HEK293T (cell line): Measurements from ENCODE around the gene BPIFB4.

Experiments
- CTCF ChIA-PET: fragments of 350-600 bp; formaldehyde crosslinking; extraction: SDS; loops from one replicate; lab custom pipeline; 2021; ENCODE audit warnings: antibody characterized with exemption, inconsistent platforms; lab: Yijun Ruan, JAX
- POLR2A ChIA-PET: fragments of 350-600 bp; formaldehyde crosslinking; extraction: SDS; loops from one replicate; lab custom pipeline; 2020; ENCODE audit warnings: antibody characterized with exemption, inconsistent platforms; lab: Yijun Ruan, JAX
- DNase-seq: peaks from one replicate; pipeline ENCODE4 v3.0.0; 2012; ENCODE audit warnings: mixed read lengths; ENCODE audit errors: extremely low spot score
- ARNT ChIP-seq: fragments of 450-650 bp; IDR thresholded peaks from 2 replicates; pipeline ENCODE4 v1.6.1; 2017; ENCODE audit warnings: mild to moderate bottlenecking
- BHLHE40 ChIP-seq: fragments of 450-650 bp; IDR thresholded peaks from 2 replicates; pipeline ENCODE4 v1.6.1; 2016; ENCODE audit warnings: mild to moderate bottlenecking, moderate library complexity, borderline replicate concordance
- CTBP1 ChIP-seq: fragments of 450-650 bp; IDR thresholded peaks from 2 replicates; pipeline ENCODE4 v1.6.1; 2016; ENCODE audit warnings: borderline replicate concordance
- ELF4 ChIP-seq: fragments of 450-650 bp; IDR thresholded peaks from 2 replicates; pipeline ENCODE4 v1.6.1; 2017; ENCODE audit warnings: antibody characterized with exemption
- FOXA1 ChIP-seq: fragments of 450-650 bp; IDR thresholded peaks from 2 replicates; pipeline ENCODE4 v1.6.1; 2016; ENCODE audit warnings: mild to moderate bottlenecking
- FOXK2 ChIP-seq: fragments of 450-650 bp; IDR thresholded peaks from 2 replicates; pipeline ENCODE4 v1.6.1; 2016; ENCODE audit warnings: mild to moderate bottlenecking
- FOXM1 ChIP-seq: fragments of 450-650 bp; IDR thresholded peaks from 2 replicates; pipeline ENCODE4 v1.6.1; 2017; ENCODE audit warnings: mild to moderate bottlenecking, borderline replicate concordance
- HDGF ChIP-seq: fragments of 450-650 bp; IDR thresholded peaks from 2 replicates; pipeline ENCODE4 v1.6.1; 2017; ENCODE audit warnings: antibody characterized with exemption, borderline replicate concordance
- L3MBTL2 ChIP-seq: fragments of 450-650 bp; conservative IDR thresholded peaks from 2 replicates; pipeline ENCODE4 v1.6.1; 2016; ENCODE audit warnings: mild to moderate bottlenecking
- LEF1 ChIP-seq: fragments of 450-650 bp; IDR thresholded peaks from 2 replicates; pipeline ENCODE4 v1.6.1; 2017; ENCODE audit warnings: mild to moderate bottlenecking, borderline replicate concordance
- NFRKB ChIP-seq: fragments of 450-650 bp; IDR thresholded peaks from 2 replicates; pipeline ENCODE4 v1.6.1; 2016; ENCODE audit warnings: mild to moderate bottlenecking, moderate library complexity
- SP1 ChIP-seq: fragments of 450-650 bp; IDR thresholded peaks from 2 replicates; pipeline ENCODE4 v1.6.1; 2017
- SUZ12 ChIP-seq: fragments of 450-650 bp; IDR thresholded peaks from 2 replicates; pipeline ENCODE4 v1.6.1; 2016; ENCODE audit warnings: mild to moderate bottlenecking
- TARDBP ChIP-seq: fragments of 450-650 bp; IDR thresholded peaks from 2 replicates; pipeline ENCODE4 v1.6.1; 2016
- ZNF384 ChIP-seq: fragments of 450-650 bp; IDR thresholded peaks from 2 replicates; pipeline ENCODE4 v1.6.1; 2016
- TF ChIP-seq, protein P1 (sequence below): fragments of 450-650 bp; IDR thresholded peaks from 2 replicates; pipeline ENCODE4 v1.6.1; 2016

The BPIFB4 gene

DNA sequence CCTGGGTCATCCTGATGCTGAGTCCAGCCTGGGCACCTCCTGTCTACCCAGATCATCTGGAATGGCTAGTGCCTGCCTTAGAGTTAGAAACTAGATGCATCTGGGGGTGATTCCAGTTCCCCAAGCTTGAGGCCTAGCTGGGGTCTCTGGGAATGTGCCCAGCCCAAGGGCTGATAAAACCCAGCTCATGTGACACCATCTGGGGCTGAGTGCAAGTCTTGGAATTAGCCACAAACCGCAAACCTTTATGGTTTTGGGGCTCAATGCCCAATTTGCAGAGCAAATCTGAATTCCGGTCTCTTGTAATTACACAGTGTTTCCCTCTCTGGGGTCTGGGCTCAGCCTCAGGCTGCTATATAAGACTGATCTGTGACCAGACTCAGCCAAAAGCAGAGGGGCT, at the start of gene BPIFB4:
BPIFB4 (plus strand) TSS at position 385 of the 400 bp plus-strand sequence. CDS start 1,884 bp downstream, outside the sequence.
- TF ChIP-seq ELF4 (no peak), L3MBTL2 (no peak), ARNT (no peak), CTBP1 (no peak), FOXM1 (no peak), BHLHE40 (no peak), LEF1 (no peak), TARDBP (no peak), FOXA1 (no peak), ZNF384 (no peak), SUZ12 (no peak), HDGF (no peak), FOXK2 (no peak), SP1 (no peak), NFRKB (no peak)
- TF ChIP-seq, protein P1, sequence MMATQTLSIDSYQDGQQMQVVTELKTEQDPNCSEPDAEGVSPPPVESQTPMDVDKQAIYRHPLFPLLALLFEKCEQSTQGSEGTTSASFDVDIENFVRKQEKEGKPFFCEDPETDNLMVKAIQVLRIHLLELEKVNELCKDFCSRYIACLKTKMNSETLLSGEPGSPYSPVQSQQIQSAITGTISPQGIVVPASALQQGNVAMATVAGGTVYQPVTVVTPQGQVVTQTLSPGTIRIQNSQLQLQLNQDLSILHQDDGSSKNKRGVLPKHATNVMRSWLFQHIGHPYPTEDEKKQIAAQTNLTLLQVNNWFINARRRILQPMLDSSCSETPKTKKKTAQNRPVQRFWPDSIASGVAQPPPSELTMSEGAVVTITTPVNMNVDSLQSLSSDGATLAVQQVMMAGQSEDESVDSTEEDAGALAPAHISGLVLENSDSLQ: no peak
- ChIA-PET CTCF (interaction anchor here (1.3 kb wide), 1 partner anchor 17 kb away, joined by 4 read pairs; no protein-coding TSS in a partner anchor), POLR2A (no interaction called here)
- DNase-seq: no peak

DNA sequence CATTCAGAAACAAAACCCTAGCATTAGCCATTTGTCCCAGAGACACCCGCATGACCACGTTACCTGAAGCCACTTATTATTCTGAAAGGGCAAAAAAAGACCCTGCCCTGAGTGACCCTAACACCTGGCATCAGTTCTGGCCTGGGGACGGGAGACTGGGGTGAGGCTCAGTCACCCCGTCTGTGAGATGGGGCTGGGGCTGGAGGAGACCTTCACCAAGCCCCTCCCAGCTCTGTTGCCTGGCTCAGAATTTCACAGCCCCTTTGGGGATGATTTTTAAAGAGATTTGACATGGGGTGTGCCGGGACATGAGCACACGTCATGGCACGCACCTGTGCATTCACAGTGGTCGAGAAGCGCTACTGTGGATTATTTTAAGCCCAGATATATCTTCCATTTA, 49.4 kb upstream of the BPIFB4 start:
- no peak for TF ChIP-seq L3MBTL2
- no peak for TF ChIP-seq NFRKB
- no peak for TF ChIP-seq ELF4
- TF ChIP-seq, protein P1: no peak
- no peak for TF ChIP-seq SP1
- no peak for TF ChIP-seq FOXM1
- TF ChIP-seq CTBP1: no peak
- no peak for TF ChIP-seq FOXK2
- TF ChIP-seq ARNT: no peak
- no peak for TF ChIP-seq TARDBP
- TF ChIP-seq HDGF: no peak
- TF ChIP-seq BHLHE40: no peak
- TF ChIP-seq ZNF384: no peak
- no peak for TF ChIP-seq SUZ12
- TF ChIP-seq LEF1: no peak
- TF ChIP-seq FOXA1: no peak
- ChIA-PET CTCF (interaction anchor here (0.6 kb wide), 1 partner anchor 12 kb away, joined by 5 read pairs; no protein-coding TSS in a partner anchor), POLR2A (no interaction called here)

DNA sequence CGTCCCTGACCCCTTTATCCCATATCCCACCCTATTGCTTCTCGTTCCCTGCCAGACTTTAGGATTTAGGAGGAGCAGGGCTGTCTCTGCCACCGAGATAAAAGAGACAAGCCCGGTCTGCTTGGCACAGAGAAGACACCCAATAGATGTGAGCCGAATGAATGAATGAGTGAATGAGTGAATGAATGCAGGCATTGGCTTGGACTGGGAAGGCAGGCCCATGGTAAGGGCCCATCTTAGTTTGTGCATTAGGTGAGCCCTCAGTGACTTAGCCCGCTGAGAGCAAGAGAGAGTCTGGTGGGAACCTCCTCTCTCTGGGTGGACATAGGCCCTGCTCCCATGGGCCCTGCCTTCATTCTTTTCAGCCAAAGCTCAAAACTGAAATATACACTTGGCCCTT, 48.9 kb upstream of the BPIFB4 start:
- CTCF ChIA-PET: interaction anchor here (0.6 kb wide), 1 partner anchor 11 kb away, joined by 5 read pairs; no protein-coding TSS in a partner anchor
- POLR2A ChIA-PET: no interaction called here
- TF ChIP-seq CTBP1 (no peak), ARNT (no peak), L3MBTL2 (no peak), FOXK2 (no peak), NFRKB (no peak), FOXM1 (no peak), BHLHE40 (no peak), HDGF (no peak), ZNF384 (no peak), SP1 (no peak), SUZ12 (no peak), ELF4 (no peak)
- TF ChIP-seq, protein P1: no peak
- DNase-seq: no peak

More for the DNA sequence above, 49.4 kb upstream of the BPIFB4 start:
- DNase-seq: no peak

DNA sequence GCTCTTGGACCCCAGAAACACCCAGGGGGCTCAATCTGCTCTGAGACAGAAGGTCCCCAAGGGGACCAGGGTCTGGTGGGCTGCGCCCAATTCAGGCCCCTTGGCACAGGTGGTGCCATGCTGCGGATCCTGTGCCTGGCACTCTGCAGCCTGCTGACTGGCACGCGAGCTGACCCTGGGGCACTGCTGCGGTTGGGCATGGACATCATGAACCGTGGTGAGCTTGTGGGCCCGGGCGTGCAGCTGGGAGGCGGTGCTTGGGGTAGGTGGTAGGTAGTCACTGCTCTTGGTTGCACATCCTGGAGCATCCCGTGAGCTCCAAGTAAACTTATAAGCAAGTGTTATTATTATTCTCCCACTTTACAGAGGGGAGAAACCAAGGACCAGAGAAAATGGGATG, 47.9 kb upstream of the BPIFB4 start, which contains the start of gene BPIFB6:
BPIFB6 (plus strand) TSS at position 118 of the 400 bp plus-strand sequence; CDS start at position 118, 0 bp downstream.
- TF ChIP-seq HDGF: no peak
- no peak for TF ChIP-seq L3MBTL2
- no peak for TF ChIP-seq ELF4
- no peak for TF ChIP-seq BHLHE40
- no peak for TF ChIP-seq ARNT
- TF ChIP-seq SP1: no peak
- TF ChIP-seq TARDBP: no peak
- TF ChIP-seq FOXM1: no peak
- no peak for TF ChIP-seq NFRKB
- TF ChIP-seq ZNF384: no peak
- TF ChIP-seq FOXA1: no peak
- TF ChIP-seq SUZ12: no peak
- no peak for TF ChIP-seq FOXK2
- TF ChIP-seq, protein P1: no peak
- no peak for DNase-seq
- POLR2A ChIA-PET: no interaction called here
- CTCF ChIA-PET: no interaction called here

DNA sequence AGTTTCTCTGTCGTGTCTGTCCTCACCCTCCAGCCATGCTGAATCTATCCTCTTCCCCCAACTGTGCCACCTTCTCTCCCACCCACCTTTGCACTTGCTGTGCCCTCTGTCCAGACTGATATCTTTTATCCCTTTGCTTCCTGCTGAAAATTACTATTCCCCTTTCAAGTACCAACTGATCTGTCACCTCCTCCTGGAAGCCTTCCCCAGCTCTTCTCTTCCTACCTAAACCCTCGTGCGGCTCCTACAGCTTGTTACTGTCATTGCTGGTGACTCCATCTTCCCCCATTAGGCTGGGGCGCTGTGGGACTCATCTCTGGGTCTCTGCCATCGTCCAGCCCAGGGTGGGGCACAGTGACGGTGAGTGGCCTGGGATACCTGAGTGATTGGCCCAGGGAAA, 46.9 kb upstream of the BPIFB4 start:
- ChIA-PET POLR2A (no interaction called here), CTCF (no interaction called here)
- DNase-seq: no peak
- no peak for TF ChIP-seq CTBP1
- TF ChIP-seq L3MBTL2: no peak
- TF ChIP-seq, protein P1: no peak
- no peak for TF ChIP-seq FOXK2
- no peak for TF ChIP-seq SUZ12
- no peak for TF ChIP-seq ELF4
